Activated CD4-positive, CD25-positive, alpha-beta regulatory T cell (primary cell): ENCODE results near the gene NEAT1.

Source experiments
- DNase-seq, 4 experiments: peaks; one replicate each; lab custom pipeline; 2025; lab: John Stamatoyannopoulos, UW

Gene NEAT1

GRCh38 chr11:65423516-65424204, 1.1 kb downstream of the NEAT1 start:
- DNase-seq, result no peak

- DNase-seq, result peak; percentile 31 to 45 (median 40)
Measured at GRCh38 chr11:65424205-65425104, 1.9 kb downstream of the NEAT1 start.

- peak; percentile 46 to 74 (median 66) for DNase-seq
Measured at GRCh38 chr11:65425105-65425970, 2.7 kb downstream of the NEAT1 start.

- no peak for DNase-seq
Measured at GRCh38 chr11:65425971-65426838, 3.6 kb downstream of the NEAT1 start.

- no peak for DNase-seq
Measured at GRCh38 chr11:65426839-65427690, 4.5 kb downstream of the NEAT1 start.

GRCh38 chr11:65427691-65428577, 5.3 kb downstream of the NEAT1 start:
- no peak for DNase-seq

GRCh38 chr11:65428578-65429067, 6.0 kb downstream of the NEAT1 start:
- no peak for DNase-seq

- DNase-seq, result no peak
Measured at GRCh38 chr11:65429068-65429681, 6.6 kb downstream of the NEAT1 start.

GRCh38 chr11:65429724-65430405, 7.3 kb downstream of the NEAT1 start:
- DNase-seq, result no peak

- DNase-seq, result no peak
Measured at GRCh38 chr11:65430406-65431217, 8.0 kb downstream of the NEAT1 start.

- DNase-seq, result no peak
Measured at GRCh38 chr11:65431451-65432099, 9.0 kb downstream of the NEAT1 start.

GRCh38 chr11:65432100-65432650, 9.6 kb downstream of the NEAT1 start:
- no peak for DNase-seq

- DNase-seq, result no peak
Measured at GRCh38 chr11:65432686-65433582, 10.3 kb downstream of the NEAT1 start.

- no peak for DNase-seq
Measured at GRCh38 chr11:65433657-65434056, 11.1 kb downstream of the NEAT1 start.

- DNase-seq, result no peak
Measured at GRCh38 chr11:65434057-65434666, 11.6 kb downstream of the NEAT1 start.
